ENCODE measurements around the gene GRM3. TPM values are rescaled to one million over a fixed set of nuclear protein-coding genes. Genes with fewer than 3 reads are reported as not detected.

Gene GRM3
- total RNA-seq, 1 donor from 2014 or later: not detected

GRCh38 chr7:86776136-86776535 lies 132.4 kb downstream of the GRM3 start:
- no peaks in the 10 kb centered on the region for H3K36me3 ChIP-seq (ENCODE audit: control insufficient read depth, insufficient read depth, low read length)
- no peaks in the 10 kb centered on the region for H3K27me3 ChIP-seq (ENCODE audit: control insufficient read depth, insufficient read depth, low read length)
- no peak for TF ChIP-seq CTCF (IDR thresholded peaks at IDR 0.05; ENCODE audit: insufficient read depth, low read length, severe bottlenecking)
- FAIRE-seq (no peak), DNase-seq (ENCODE audit: low read depth) (no peak)
- no peak overlapping the region for H3K4me3 ChIP-seq (ENCODE audit: low read depth, low read length)

- TF ChIP-seq CTCF (IDR thresholded peaks at IDR 0.05; ENCODE audit: insufficient read depth, low read length, severe bottlenecking): no peak
- no peak for FAIRE-seq
- H3K36me3 ChIP-seq (ENCODE audit: control insufficient read depth, insufficient read depth, low read length): no peaks in the 10 kb centered on the region
- H3K27me3 ChIP-seq (ENCODE audit: control insufficient read depth, insufficient read depth, low read length): no peaks in the 10 kb centered on the region
- DNase-seq (ENCODE audit: low read depth): no peak
- no peak overlapping the region for H3K4me3 ChIP-seq (ENCODE audit: low read depth, low read length)
Measured at GRCh38 chr7:86778271-86778670, 134.6 kb downstream of the GRM3 start.

GRCh38 chr7:86784765-86785164 lies 141.1 kb downstream of the GRM3 start:
- no peak for TF ChIP-seq CTCF (IDR thresholded peaks at IDR 0.05; ENCODE audit: insufficient read depth, low read length, severe bottlenecking)
- FAIRE-seq (no peak), DNase-seq (ENCODE audit: low read depth) (no peak)
- H3K36me3 ChIP-seq (ENCODE audit: control insufficient read depth, insufficient read depth, low read length): no peaks in the 10 kb centered on the region
- H3K4me3 ChIP-seq (ENCODE audit: low read depth, low read length): no peak overlapping the region
- H3K27me3 ChIP-seq (ENCODE audit: control insufficient read depth, insufficient read depth, low read length): no peaks in the 10 kb centered on the region

- H3K27me3 ChIP-seq (ENCODE audit: control insufficient read depth, insufficient read depth, low read length): no peaks in the 10 kb centered on the region
- DNase-seq (ENCODE audit: low read depth) (no peak), FAIRE-seq (no peak)
- H3K36me3 ChIP-seq (ENCODE audit: control insufficient read depth, insufficient read depth, low read length): no peaks in the 10 kb centered on the region
- no peak overlapping the region for H3K4me3 ChIP-seq (ENCODE audit: low read depth, low read length)
- TF ChIP-seq CTCF (IDR thresholded peaks at IDR 0.05; ENCODE audit: insufficient read depth, low read length, severe bottlenecking): no peak
Measured at GRCh38 chr7:86785641-86786040, 141.9 kb downstream of the GRM3 start.

- DNase-seq (ENCODE audit: low read depth): no peak
- Histone ChIP-seq H3K27me3 (ENCODE audit: control insufficient read depth, insufficient read depth, low read length) (no peaks in the 10 kb centered on the region), H3K36me3 (ENCODE audit: control insufficient read depth, insufficient read depth, low read length) (no peaks in the 10 kb centered on the region), H3K4me3 (ENCODE audit: low read depth, low read length) (no peak overlapping the region)
- TF ChIP-seq CTCF (IDR thresholded peaks at IDR 0.05; ENCODE audit: insufficient read depth, low read length, severe bottlenecking): no peak
- no peak for FAIRE-seq
Measured at GRCh38 chr7:86786376-86786775, 142.7 kb downstream of the GRM3 start.

GRCh38 chr7:86788948-86789347 lies 145.2 kb downstream of the GRM3 start:
- no peak overlapping the region for H3K4me3 ChIP-seq (ENCODE audit: low read depth, low read length)
- FAIRE-seq (no peak), DNase-seq (ENCODE audit: low read depth) (no peak)
- TF ChIP-seq CTCF (IDR thresholded peaks at IDR 0.05; ENCODE audit: insufficient read depth, low read length, severe bottlenecking): no peak
- no peaks in the 10 kb centered on the region for H3K27me3 ChIP-seq (ENCODE audit: control insufficient read depth, insufficient read depth, low read length)
- no peaks in the 10 kb centered on the region for H3K36me3 ChIP-seq (ENCODE audit: control insufficient read depth, insufficient read depth, low read length)
